GM18519 (cell line): ENCODE results near the gene VSTM4.

Source experiments
- ATAC-seq: cut with Tn5 transposase; IDR thresholded peaks from one replicate; pipeline ENCODE4 v1.9.1; 2021; ENCODE audit warnings: mild to moderate bottlenecking, moderate library complexity; ENCODE audit not compliant: unreplicated experiment, low FRiP score

Gene VSTM4

GRCh38 chr10:49115015-49115795 is at the start of gene VSTM4:
Gene VSTM4 (minus strand): TSS chr10:49115522. CDS start chr10:49115485, 37 bp downstream.
- no peak for ATAC-seq

GRCh38 chr10:49164559-49165188 is 49.4 kb upstream of the VSTM4 start:
- ATAC-seq = peak; percentile 73

GRCh38 chr10:49163741-49164140 is 48.4 kb upstream of the VSTM4 start:
- ATAC-seq = no peak

GRCh38 chr10:49162761-49163310 is 47.5 kb upstream of the VSTM4 start:
- no peak for ATAC-seq

- ATAC-seq = no peak
These were observed 46.7 kb upstream of the VSTM4 start for GRCh38 chr10:49162063-49162462.

- ATAC-seq = no peak
These were observed 46.2 kb upstream of the VSTM4 start for GRCh38 chr10:49161411-49161997.

- ATAC-seq = no peak
These were observed 45.5 kb upstream of the VSTM4 start for GRCh38 chr10:49160814-49161213.

GRCh38 chr10:49160110-49160509 is 44.8 kb upstream of the VSTM4 start:
- no peak for ATAC-seq

GRCh38 chr10:49158915-49159314 is 43.6 kb upstream of the VSTM4 start:
- ATAC-seq = no peak

GRCh38 chr10:49158404-49158803 is 43.1 kb upstream of the VSTM4 start:
- no peak for ATAC-seq

GRCh38 chr10:49157229-49157628 is 41.9 kb upstream of the VSTM4 start:
- no peak for ATAC-seq

GRCh38 chr10:49154641-49155040 is 39.3 kb upstream of the VSTM4 start:
- ATAC-seq = no peak

GRCh38 chr10:49153971-49154370 is 38.6 kb upstream of the VSTM4 start:
- no peak for ATAC-seq

GRCh38 chr10:49153115-49153514 is 37.8 kb upstream of the VSTM4 start:
- no peak for ATAC-seq

- ATAC-seq = no peak
These were observed 37.3 kb upstream of the VSTM4 start for GRCh38 chr10:49152663-49153062.

GRCh38 chr10:49152037-49152436 is 36.7 kb upstream of the VSTM4 start:
- ATAC-seq = no peak

- ATAC-seq = no peak
These were observed 36.2 kb upstream of the VSTM4 start for GRCh38 chr10:49151481-49151880.

- no peak for ATAC-seq
These were observed 35.7 kb upstream of the VSTM4 start for GRCh38 chr10:49151025-49151445.

GRCh38 chr10:49150426-49150825 is 35.1 kb upstream of the VSTM4 start:
- ATAC-seq = no peak

- no peak for ATAC-seq
These were observed 34.6 kb upstream of the VSTM4 start for GRCh38 chr10:49149881-49150280.

GRCh38 chr10:49144058-49144720 is 28.9 kb upstream of the VSTM4 start:
- ATAC-seq = no peak
